ENCODE results near the gene REXO1. TPM values are rescaled to one million over a fixed set of nuclear protein-coding genes. Genes with fewer than 3 reads are reported as not detected.

REXO1 gene
- total RNA-seq, 2 donors from 2014 or later = 42.0 to 51.7 TPM

DNA sequence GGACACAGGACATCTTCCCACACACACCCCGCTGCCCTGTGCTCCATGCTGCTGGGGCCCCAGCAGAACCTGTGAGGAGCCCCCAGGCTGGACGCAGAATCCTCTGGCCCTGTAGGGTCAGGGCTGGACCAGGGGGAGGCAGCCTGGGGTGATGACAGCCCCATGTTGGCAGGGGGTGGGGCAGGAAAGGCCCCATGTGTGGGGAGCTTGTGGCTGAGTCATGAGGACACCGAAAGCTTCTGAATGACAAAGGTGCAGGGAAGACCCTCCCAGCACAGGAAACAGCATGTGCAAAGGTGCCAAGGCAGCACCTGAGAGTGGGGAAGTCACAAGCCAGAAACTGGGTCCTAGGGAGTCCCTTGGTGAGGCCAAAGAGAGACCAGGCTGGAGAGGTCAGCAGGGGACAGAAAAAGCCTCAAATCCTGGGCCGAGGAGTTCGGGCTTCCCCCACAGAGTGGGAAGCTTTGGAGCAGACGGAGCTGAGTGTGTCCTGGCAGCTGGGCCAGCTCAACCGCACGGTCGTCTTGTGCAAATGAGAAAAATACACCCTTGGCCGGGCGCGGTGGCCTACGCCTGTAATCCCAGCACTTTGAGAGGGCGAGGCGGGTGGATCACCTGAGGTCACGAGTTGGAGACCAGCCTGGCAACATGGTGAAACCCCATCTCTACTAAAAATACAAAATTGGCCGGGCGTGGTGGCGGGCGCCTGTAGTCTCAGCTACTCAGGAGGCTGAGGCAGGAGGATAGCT, 53.7 kb downstream of the REXO1 start:
- peaks cover 11% of the 10 kb centered on the region for H3K27me3 ChIP-seq

DNA sequence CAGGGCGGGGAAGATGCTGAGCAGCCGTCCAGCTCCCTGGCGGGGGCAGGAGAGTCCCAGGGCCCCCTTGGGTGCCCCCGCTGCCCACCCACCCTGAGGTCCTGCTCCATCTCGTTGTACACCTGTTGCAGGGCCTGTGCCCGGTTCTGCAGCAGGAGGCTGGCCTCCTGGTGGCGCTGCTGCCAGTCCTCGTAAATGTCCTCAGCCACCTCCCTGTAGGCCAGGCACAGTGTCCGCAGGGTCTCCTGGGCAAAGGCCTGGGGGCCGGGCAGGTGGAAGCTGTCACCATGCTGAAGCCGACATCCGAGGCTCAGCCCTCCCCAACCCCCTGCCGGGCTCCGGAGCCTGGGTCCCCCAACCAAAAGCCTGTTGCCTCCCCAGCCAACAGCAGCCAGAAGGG, 56.4 kb downstream of the REXO1 start:
- no peak overlapping the region for H3K9ac ChIP-seq (ENCODE audit: low read depth in 2 of 2, low read length in 2 of 2)

More for the DNA sequence above, 53.7 kb downstream of the REXO1 start:
- no peak overlapping the region for H3K27ac ChIP-seq
- H3K9me3 ChIP-seq = no peaks in the 10 kb centered on the region
- TF ChIP-seq, protein P1, sequence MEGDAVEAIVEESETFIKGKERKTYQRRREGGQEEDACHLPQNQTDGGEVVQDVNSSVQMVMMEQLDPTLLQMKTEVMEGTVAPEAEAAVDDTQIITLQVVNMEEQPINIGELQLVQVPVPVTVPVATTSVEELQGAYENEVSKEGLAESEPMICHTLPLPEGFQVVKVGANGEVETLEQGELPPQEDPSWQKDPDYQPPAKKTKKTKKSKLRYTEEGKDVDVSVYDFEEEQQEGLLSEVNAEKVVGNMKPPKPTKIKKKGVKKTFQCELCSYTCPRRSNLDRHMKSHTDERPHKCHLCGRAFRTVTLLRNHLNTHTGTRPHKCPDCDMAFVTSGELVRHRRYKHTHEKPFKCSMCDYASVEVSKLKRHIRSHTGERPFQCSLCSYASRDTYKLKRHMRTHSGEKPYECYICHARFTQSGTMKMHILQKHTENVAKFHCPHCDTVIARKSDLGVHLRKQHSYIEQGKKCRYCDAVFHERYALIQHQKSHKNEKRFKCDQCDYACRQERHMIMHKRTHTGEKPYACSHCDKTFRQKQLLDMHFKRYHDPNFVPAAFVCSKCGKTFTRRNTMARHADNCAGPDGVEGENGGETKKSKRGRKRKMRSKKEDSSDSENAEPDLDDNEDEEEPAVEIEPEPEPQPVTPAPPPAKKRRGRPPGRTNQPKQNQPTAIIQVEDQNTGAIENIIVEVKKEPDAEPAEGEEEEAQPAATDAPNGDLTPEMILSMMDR (IDR thresholded peaks at IDR 0.05) = no peak
- H3K4me1 ChIP-seq = no peaks in the 10 kb centered on the region
- no peak overlapping the region for H3K4me3 ChIP-seq
- peak overlapping the region in 1 of 2 donors; percentile 19 for H3K9ac ChIP-seq (ENCODE audit: low read depth in 2 of 2, low read length in 2 of 2)
- intact Hi-C loops (cut with DNase I) = loop anchor here (5.0 kb wide), 1 partner anchor 33 kb away; no protein-coding TSS in a partner anchor
- no peaks in the 10 kb centered on the region for H3K36me3 ChIP-seq
- DNase-seq = no peak

DNA sequence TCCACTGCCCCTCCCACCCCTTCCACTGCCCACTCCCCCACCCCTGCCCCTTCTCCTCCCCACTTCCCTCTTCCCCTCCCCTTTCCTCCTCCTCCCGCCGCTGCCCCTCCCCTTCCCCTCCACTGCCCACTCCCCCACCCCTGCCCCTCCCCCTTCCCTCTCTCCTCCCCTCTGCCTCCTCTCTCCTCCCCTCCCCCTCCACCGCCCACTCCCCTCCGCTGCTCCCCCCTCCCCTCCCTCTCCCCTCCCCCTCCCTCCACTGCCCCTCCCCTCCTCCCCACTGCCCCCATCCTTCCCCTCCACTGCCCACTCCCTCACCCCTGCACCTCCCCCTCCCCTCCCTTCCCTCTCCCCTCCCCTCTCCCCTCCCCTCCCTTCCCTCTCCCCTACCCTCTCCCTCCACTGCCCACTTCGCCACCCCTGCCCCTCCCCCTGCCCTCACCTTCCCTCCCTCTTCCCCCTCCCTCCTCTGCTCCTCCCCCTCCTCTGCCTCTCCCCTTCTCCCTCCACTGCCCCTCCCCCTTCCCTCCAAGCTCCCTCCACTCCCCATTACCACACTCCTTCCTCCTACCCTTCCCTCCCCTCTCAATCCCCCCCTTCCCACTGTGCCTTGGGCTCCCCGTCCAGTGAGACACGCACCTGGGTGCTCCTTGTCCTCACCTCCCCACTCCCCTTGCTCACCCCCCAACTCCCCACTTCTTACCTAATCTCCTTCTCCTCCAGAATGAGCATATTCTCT, 58.1 kb downstream of the REXO1 start:
- Histone ChIP-seq H3K9me3 (no peaks in the 10 kb centered on the region), H3K27ac (no peak overlapping the region), H3K4me3 (no peak overlapping the region), H3K27me3 (peaks cover 12% of the 10 kb centered on the region), H3K9ac (ENCODE audit: low read depth in 2 of 2, low read length in 2 of 2) (no peak overlapping the region), H3K4me1 (no peaks in the 10 kb centered on the region), H3K36me3 (no peaks in the 10 kb centered on the region)
- intact Hi-C loops (cut with DNase I) = loop anchor here (5.0 kb wide), 1 partner anchor 37 kb away; no protein-coding TSS in a partner anchor
- TF ChIP-seq, protein P1 (IDR thresholded peaks at IDR 0.05) = no peak
- DNase-seq = no peak

More for the DNA sequence above, 56.4 kb downstream of the REXO1 start:
- H3K4me1 ChIP-seq = no peaks in the 10 kb centered on the region
- H3K27ac ChIP-seq = no peak overlapping the region
- no peaks in the 10 kb centered on the region for H3K9me3 ChIP-seq
- DNase-seq = no peak
- TF ChIP-seq, protein P1 (IDR thresholded peaks at IDR 0.05) = no peak
- intact Hi-C loops (cut with DNase I) = loop anchor here (5.0 kb wide), 1 partner anchor 35 kb away; no protein-coding TSS in a partner anchor
- no peaks in the 10 kb centered on the region for H3K36me3 ChIP-seq
- H3K4me3 ChIP-seq = no peak overlapping the region
- peaks cover 22% of the 10 kb centered on the region for H3K27me3 ChIP-seq

DNA sequence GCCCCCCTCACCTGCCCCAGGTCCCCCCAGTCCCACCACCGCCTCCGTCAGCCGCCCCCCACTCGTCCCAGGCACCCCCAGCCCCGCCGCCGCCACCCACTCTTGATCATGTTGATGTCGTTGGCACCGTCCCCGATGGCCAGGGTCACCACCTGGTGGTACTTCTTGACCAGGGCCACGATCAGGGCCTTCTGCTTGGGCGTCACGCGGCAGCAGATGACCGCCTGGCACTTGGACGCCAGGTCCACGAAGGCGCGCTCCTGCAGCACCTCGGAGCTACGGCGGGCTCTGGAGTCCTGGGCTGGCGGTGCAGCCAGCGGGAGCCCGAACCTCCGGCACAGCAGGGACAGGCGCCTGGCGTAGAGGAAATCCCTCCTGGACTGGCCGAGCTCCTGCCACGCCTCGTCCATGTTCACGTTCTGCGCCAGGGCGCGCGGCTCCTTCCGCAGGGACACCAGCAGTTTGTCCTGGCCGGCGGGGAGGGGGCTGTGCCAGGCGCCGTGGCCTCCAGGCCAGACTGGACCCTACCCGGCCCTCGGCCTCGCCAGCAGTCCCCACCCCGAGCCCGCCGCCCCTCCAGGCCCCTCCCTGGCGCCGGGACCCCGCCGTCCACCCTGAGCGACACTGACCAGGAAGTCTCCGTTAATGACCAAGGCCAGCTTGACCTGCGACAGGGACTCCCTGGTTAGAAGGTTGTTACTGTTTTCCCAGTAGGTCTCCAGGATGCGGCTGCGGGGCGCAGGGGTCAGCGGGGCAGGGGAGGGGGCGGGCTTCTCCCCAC, 58.8 kb downstream of the REXO1 start:
- Histone ChIP-seq H3K9ac (ENCODE audit: low read depth in 2 of 2, low read length in 2 of 2) (no peak overlapping the region), H3K36me3 (no peaks in the 10 kb centered on the region), H3K27ac (no peak overlapping the region), H3K27me3 (peaks cover 12% of the 10 kb centered on the region), H3K9me3 (no peaks in the 10 kb centered on the region), H3K4me1 (no peaks in the 10 kb centered on the region), H3K4me3 (no peak overlapping the region)
- intact Hi-C loops (cut with DNase I) = loop anchor here (5.0 kb wide), 1 partner anchor 38 kb away; no protein-coding TSS in a partner anchor
- TF ChIP-seq, protein P1 (IDR thresholded peaks at IDR 0.05) = no peak
- no peak for DNase-seq

DNA sequence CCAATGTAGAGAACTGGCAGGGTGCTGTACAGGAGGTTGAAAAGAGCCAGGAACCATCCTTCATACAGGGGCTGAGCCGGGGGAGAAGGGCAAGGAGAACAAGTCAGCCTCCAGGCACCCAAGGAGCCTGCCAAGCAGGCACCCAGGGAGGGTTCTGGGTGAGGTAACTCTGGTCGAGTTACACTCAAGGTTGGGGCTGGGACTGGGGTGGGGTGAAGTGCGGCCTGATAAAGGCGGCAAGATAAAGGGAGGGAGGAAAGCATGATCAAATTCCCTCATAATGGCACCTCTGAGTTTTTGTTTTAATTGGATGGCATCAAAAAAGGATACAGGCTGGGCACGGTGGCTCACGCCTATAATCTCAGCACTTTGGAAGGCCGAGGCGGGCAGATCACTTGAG, 61.2 kb downstream of the REXO1 start:
- Histone ChIP-seq H3K27me3 (peaks cover 16% of the 10 kb centered on the region), H3K9ac (ENCODE audit: low read depth in 2 of 2, low read length in 2 of 2) (no peak overlapping the region), H3K36me3 (no peaks in the 10 kb centered on the region), H3K4me3 (no peak overlapping the region), H3K4me1 (no peaks in the 10 kb centered on the region), H3K9me3 (no peaks in the 10 kb centered on the region), H3K27ac (no peak overlapping the region)
- DNase-seq = no peak
- TF ChIP-seq, protein P1 (IDR thresholded peaks at IDR 0.05) = no peak
- intact Hi-C loops (cut with DNase I) = no loop called here
